Keratinocyte (primary cell): ENCODE measurements around the gene CDT1. TPM values are rescaled to one million over a fixed set of nuclear protein-coding genes. Genes with fewer than 3 reads are reported as not detected.

Source experiments
- DNase-seq: peaks from one replicate; pipeline ENCODE4 v3.0.0-alpha.2; 2011; ENCODE audit warnings: low read depth, missing footprints, low spot score
- FAIRE-seq: peaks from 2 replicates; lab custom pipeline; 2011; peaks lifted over from hg19 to GRCh38; lab: Jason Lieb, UNC
- H2AFZ ChIP-seq: 2 replicates; pipeline ENCODE4 v1.6.0; 2012; ENCODE audit warnings: low read length, control low read depth, inconsistent platforms; ENCODE audit not compliant: control insufficient read depth
- H3K27ac ChIP-seq: 2 replicates; pipeline ENCODE4 v1.5.1; 2011; ENCODE audit warnings: low read length; ENCODE audit not compliant: control insufficient read depth, insufficient read depth
- H3K27me3 ChIP-seq: 3 replicates; pipeline ENCODE4 v1.6.0; 2011; ENCODE audit warnings: low read length; ENCODE audit not compliant: control insufficient read depth, insufficient read depth; ENCODE audit errors: extremely low read depth
- H3K36me3 ChIP-seq, 2 experiments: 2 replicates in 1 of 2; 3 replicates in 1 of 2; pipeline ENCODE4 v1.5.1; 2011; ENCODE audit warnings: low read length in 2 of 2, mild to moderate bottlenecking in 1 of 2; ENCODE audit not compliant: control insufficient read depth in 2 of 2, insufficient read depth in 2 of 2; ENCODE audit errors: extremely low read depth in 1 of 2
- H3K4me1 ChIP-seq: 3 replicates; pipeline ENCODE4 v1.5.1; 2011; ENCODE audit warnings: low read length; ENCODE audit not compliant: control insufficient read depth, insufficient read depth; ENCODE audit errors: extremely low read depth
- H3K4me2 ChIP-seq: 3 replicates; pipeline ENCODE4 v1.6.0; 2011; ENCODE audit warnings: low read depth, low read length; ENCODE audit not compliant: control insufficient read depth, insufficient read depth; ENCODE audit errors: extremely low read depth
- H3K4me3 ChIP-seq, 3 experiments: fragments of 200-600 bp in 1 of 3; sonication (generic) in 1 of 3; 2 replicates in 2 of 3; 3 replicates in 1 of 3; pipeline ENCODE4 v1.5.1; 2011 to 2016; ENCODE audit warnings: low read length in 3 of 3, mild to moderate bottlenecking in 3 of 3, control low read depth in 2 of 3, inconsistent platforms in 1 of 3, low read depth in 1 of 3, mixed read lengths in 1 of 3, mixed run types in 1 of 3, moderate library complexity in 1 of 3; ENCODE audit not compliant: control insufficient read depth in 2 of 3, insufficient read depth in 2 of 3; ENCODE audit errors: extremely low read depth in 1 of 3
- H3K79me2 ChIP-seq: 2 replicates; pipeline ENCODE4 v1.6.0; 2012; ENCODE audit warnings: low read length; ENCODE audit not compliant: control insufficient read depth, insufficient read depth
- H3K9ac ChIP-seq: 3 replicates; pipeline ENCODE4 v1.6.0; 2011; ENCODE audit warnings: low read length; ENCODE audit not compliant: control insufficient read depth, insufficient read depth; ENCODE audit errors: extremely low read depth
- H3K9me1 ChIP-seq: 3 replicates; pipeline ENCODE4 v1.6.0; 2011; ENCODE audit warnings: low read length; ENCODE audit not compliant: control insufficient read depth, insufficient read depth; ENCODE audit errors: extremely low read depth
- H3K9me3 ChIP-seq: 2 replicates; pipeline ENCODE4 v1.5.1; 2012; ENCODE audit warnings: low read depth, low read length; ENCODE audit not compliant: control insufficient read depth
- H4K20me1 ChIP-seq: 3 replicates; pipeline ENCODE4 v1.6.0; 2011; ENCODE audit warnings: low read length; ENCODE audit not compliant: control insufficient read depth, insufficient read depth; ENCODE audit errors: extremely low read depth
- CTCF ChIP-seq, 3 experiments: IDR thresholded peaks in 1 of 3; conservative IDR thresholded peaks in 1 of 3; optimal IDR thresholded peaks in 1 of 3; 2 replicates in 2 of 3; 3 replicates in 1 of 3; pipeline versions ENCODE3 to v1.5.1; 2011; ENCODE audit warnings: low read length in 3 of 3, mild to moderate bottlenecking in 3 of 3, moderate library complexity in 2 of 3, control low read depth in 1 of 3, inconsistent platforms in 1 of 3; ENCODE audit not compliant: insufficient read depth in 2 of 3; ENCODE audit errors: extremely low read depth in 1 of 3
- EZH2 ChIP-seq: IDR thresholded peaks from one replicate; pipeline ENCODE4 v1.6.1; 2012; ENCODE audit warnings: inconsistent platforms, mild to moderate bottlenecking, low read length, moderate library complexity
- dilution Hi-C: fragments of 300-500 bp; cut with MboI; formaldehyde crosslinking; loops from one replicate; pipeline ENCODE4 v1.7.0; 2020; ENCODE audit warnings: low sequenced_read_pairs; ENCODE audit not compliant: extremely low pct_ligation_motif_present
- polyA plus RNA-seq, 5 experiments: library from polyadenylated mRNA; depleted of rRNA in 3 of 5; stranded (reverse) in 3 of 5; stranded (forward) in 1 of 5; unstranded in 1 of 5; fragments of >200 nt; gene quantifications; 1 replicate in 1 of 5; 2 replicates in 3 of 5; 3 replicates in 1 of 5; pipeline versions ENCODE4 v1.2.1 to v1.2.3, GENCODE V29; 2011 to 2012; ENCODE audit warnings: missing spikeins in 2 of 5, low read depth in 1 of 5, low replicate concordance in 1 of 5

CDT1 gene
- polyA plus RNA-seq, 1 donor (not counting 4 experiments of a cell fraction or from before 2014, with no cell fraction given), result 2.0 TPM

GRCh38 chr16:88774544-88775393 is 28.8 kb upstream of the CDT1 start:
- Histone ChIP-seq H3K9me3 (no peaks in the 10 kb centered on the region), H3K27ac (no peak overlapping the region), H3K9me1 (peaks cover 3% of the 10 kb centered on the region), H3K36me3 (peaks cover 17 to 22% of the 10 kb centered on the region in 2 experiments), H4K20me1 (peaks cover 55% of the 10 kb centered on the region), H3K27me3 (no peaks in the 10 kb centered on the region), H3K4me1 (peaks cover 19% of the 10 kb centered on the region), H3K4me2 (no peak overlapping the region), H3K4me3 (no peak overlapping the region), H2AFZ (no peak overlapping the region), H3K9ac (no peak overlapping the region), H3K79me2 (peaks cover 97% of the 10 kb centered on the region)
- dilution Hi-C loops, result loop anchor here (25.0 kb wide), 1 partner anchor 112 kb away; the partner anchor contains the start of genes CYBA and MVD
- DNase-seq, result no peak
- TF ChIP-seq EZH2, result no peak
- TF ChIP-seq CTCF (optimal IDR thresholded peaks at IDR 0.05 in 1 of 3, IDR thresholded peaks at IDR 0.05 in 1 of 3, conservative IDR thresholded peaks at IDR 0.05 in 1 of 3; ENCODE audit: extremely low read depth in 1 of 3, insufficient read depth in 2 of 3, low read length in 3 of 3), result no peak
- no peak for FAIRE-seq

GRCh38 chr16:88775825-88776224 is 27.8 kb upstream of the CDT1 start:
- H3K4me2 ChIP-seq, result no peak overlapping the region
- H2AFZ ChIP-seq, result no peak overlapping the region
- FAIRE-seq, result no peak
- no peak overlapping the region for H3K9ac ChIP-seq
- H3K79me2 ChIP-seq, result peaks cover 97% of the 10 kb centered on the region
- peaks cover 14% of the 10 kb centered on the region for H3K4me1 ChIP-seq
- H4K20me1 ChIP-seq, result peaks cover 52% of the 10 kb centered on the region
- H3K9me1 ChIP-seq, result no peaks in the 10 kb centered on the region
- H3K36me3 ChIP-seq, result peaks cover 18 to 20% of the 10 kb centered on the region in 2 experiments
- DNase-seq, result no peak
- H3K9me3 ChIP-seq, result no peaks in the 10 kb centered on the region
- dilution Hi-C loops, result no loop called here
- H3K27me3 ChIP-seq, result no peaks in the 10 kb centered on the region
- H3K4me3 ChIP-seq, result no peak overlapping the region
- no peak overlapping the region for H3K27ac ChIP-seq
- TF ChIP-seq CTCF (optimal IDR thresholded peaks at IDR 0.05 in 1 of 3, IDR thresholded peaks at IDR 0.05 in 1 of 3, conservative IDR thresholded peaks at IDR 0.05 in 1 of 3; ENCODE audit: extremely low read depth in 1 of 3, insufficient read depth in 2 of 3, low read length in 3 of 3), result no peak
- TF ChIP-seq EZH2, result no peak
